Heart left ventricle (tissue), 16 donors: ENCODE data around the gene SRSF11. TPM values are rescaled to one million over a fixed set of nuclear protein-coding genes. Genes with fewer than 3 reads are reported as not detected.

Experiments used
- ATAC-seq, 4 donors: fragments of 200-7000 bp; cut with Tn5 transposase; one replicate each; pipeline ENCODE4 v1.9.1; 2020 to 2022; ENCODE audit warnings: moderate library complexity in 4 of 4, mild to moderate bottlenecking in 3 of 4, moderate number of reproducible peaks in 1 of 4
- DNase-seq, 5 donors: peaks; one replicate each; pipeline ENCODE4 v3.0.0-alpha.2; 2020
- H3K27ac ChIP-seq, 12 donors: fragments of 200-600 bp; sonication (generic) in 4 of 12; one replicate each; pipeline versions ENCODE4 v1.5.0 to v1.8.0; 2016 to 2022; ENCODE audit warnings: mild to moderate bottlenecking in 2 of 12
- H3K27me3 ChIP-seq, 9 donors: fragments of 200-600 bp; sonication (generic) in 2 of 9; one replicate each; pipeline versions ENCODE4 v1.5.1 to v1.8.0; 2016 to 2022; ENCODE audit warnings: mild to moderate bottlenecking in 3 of 9
- H3K36me3 ChIP-seq, 9 donors: fragments of 200-600 bp; sonication (generic) in 2 of 9; one replicate each; pipeline versions ENCODE4 v1.5.0 to v1.8.0; 2018 to 2022; ENCODE audit warnings: mild to moderate bottlenecking in 2 of 9
- H3K4me1 ChIP-seq, 12 donors: fragments of 200-600 bp; sonication (generic) in 4 of 12; one replicate each; pipeline versions ENCODE4 v1.5.0 to v1.8.0; 2016 to 2022; ENCODE audit warnings: mild to moderate bottlenecking in 3 of 12
- H3K4me3 ChIP-seq, 12 donors: fragments of 200-600 bp; sonication (generic) in 4 of 12; one replicate each; pipeline versions ENCODE4 v1.5.0 to v1.8.0; 2017 to 2022; ENCODE audit warnings: mild to moderate bottlenecking in 9 of 12, moderate library complexity in 4 of 12
- H3K9me3 ChIP-seq, 12 donors: fragments of 200-600 bp; sonication (generic) in 4 of 12; one replicate each; pipeline versions ENCODE4 v1.5.0 to v1.8.0; 2016 to 2022; ENCODE audit warnings: mild to moderate bottlenecking in 1 of 12
- POLR2A ChIP-seq, 2 donors: fragments of 450-650 bp; IDR thresholded peaks; one replicate each; pipeline ENCODE4 v1.6.1; 2017; ENCODE audit warnings: antibody characterized with exemption in 2 of 2, mild to moderate bottlenecking in 2 of 2, moderate library complexity in 2 of 2
- WGBS, 4 donors: extraction: QIAGEN DNeasy Blood & Tissue Kit in 2 of 4; methylation state at CpG; one replicate each; pipeline versions ENCODE4 v1.1.5 to v1.1.7; 2013 to 2018; 5-methylcytosine and 5-hydroxymethylcytosine counted together
- intact Hi-C, 10 donors: fragments of 100-400 bp; cut with DNase I; formaldehyde crosslinking; loops; one replicate each; pipeline versions ENCODE4 v1.11.1 to v1.14.2; 2022
- polyA plus RNA-seq, 2 donors: library from polyadenylated mRNA; stranded (reverse); fragments of 200-250 nt; gene quantifications; one replicate each; pipeline ENCODE4 v1.2.3, GENCODE V29; 2013
- total RNA-seq, 9 donors: library from RNA; depleted of rRNA in 2 of 9; stranded (reverse); fragments of >200 nt in 2 of 9; fragmentation: NEBNext Ultra II Directional in 3 of 9; extraction: Animal tissue kit (Norgen Biotek cat#: 25700) in 3 of 9; gene quantifications; one replicate each; pipeline versions ENCODE4 v1.1.0 to v1.2.4, GENCODE V29; 2016 to 2023
- TF ChIP-seq, protein P1 (sequence below), 12 donors: fragments of 200-600 bp; sonication (generic) in 4 of 12; IDR thresholded peaks; one replicate each; pipeline versions ENCODE4 v1.5.0 to v1.8.0; 2018 to 2022; ENCODE audit warnings: antibody characterized with exemption in 12 of 12, mild to moderate bottlenecking in 5 of 12
- donor health status: ischemic (EF 13 %, LVEDD 7.1; RV severe dilation, severe dysfunction).
- donor health status: healthy with polysubstance abuse.
- donor health status: DM: no; HTN: yes; CAD: no.
- donor health status: DM: no; HTN: no; CAD: no.
- donor health status: ischemic (EF 25% LVEDD 6.9; RV normal size, moderate dysfunction).
- donor health status: ischemic (EF 25% LVEDD 5.7; RV mildly dilated, moderate dysfunction).
- donor health status: healthy.
- donor health status: DM: yes; HTN: yes; CAD: no.
- donor health status: ischemic (EF 35%, LVEDD 5.7; RV mildly dilated, moderate dysfunction).
- donor health status: nonischemic (EF 11% LVEDD 7.7; RV severe dilation, severe dysfunction).
- donor health status: DM: yes; HTN: yes; CAD: no.
- donor health status: PGD.
- donor health status: ischemic (EF 29% LVEDD 5.4; RV normal size, mild dysfunction).
- donor health status: nonischemic (EF 23%, LVEDD 6.1; RV moderate dilation, normal function).

SRSF11 gene
- total and polyA plus RNA-seq, 11 donors = 27.9 to 73.2 (median 53.6) TPM

GRCh38 chr1:70220517-70221237, 503 bp upstream of the SRSF11 start:
- Histone ChIP-seq H3K9me3 (no peaks in the 10 kb centered on the region), H3K36me3 (peaks cover 0 to 46% (median 37%) of the 10 kb centered on the region in 9 donors), H3K27me3 (no peaks in the 10 kb centered on the region), H3K4me3 (peak overlapping the region; percentile 65 to 92 (median 83)), H3K27ac (peak overlapping the region; percentile 78 to 98 (median 94)), H3K4me1 (peaks cover 0 to 51% (median 41%) of the 10 kb centered on the region in 12 donors)
- ATAC-seq (no peak), DNase-seq (no peak)
- WGBS, 4 donors = 48 to 52% (median 50%) methylated on average over 17 of the region's 17 CpGs
- TF ChIP-seq, protein P1, sequence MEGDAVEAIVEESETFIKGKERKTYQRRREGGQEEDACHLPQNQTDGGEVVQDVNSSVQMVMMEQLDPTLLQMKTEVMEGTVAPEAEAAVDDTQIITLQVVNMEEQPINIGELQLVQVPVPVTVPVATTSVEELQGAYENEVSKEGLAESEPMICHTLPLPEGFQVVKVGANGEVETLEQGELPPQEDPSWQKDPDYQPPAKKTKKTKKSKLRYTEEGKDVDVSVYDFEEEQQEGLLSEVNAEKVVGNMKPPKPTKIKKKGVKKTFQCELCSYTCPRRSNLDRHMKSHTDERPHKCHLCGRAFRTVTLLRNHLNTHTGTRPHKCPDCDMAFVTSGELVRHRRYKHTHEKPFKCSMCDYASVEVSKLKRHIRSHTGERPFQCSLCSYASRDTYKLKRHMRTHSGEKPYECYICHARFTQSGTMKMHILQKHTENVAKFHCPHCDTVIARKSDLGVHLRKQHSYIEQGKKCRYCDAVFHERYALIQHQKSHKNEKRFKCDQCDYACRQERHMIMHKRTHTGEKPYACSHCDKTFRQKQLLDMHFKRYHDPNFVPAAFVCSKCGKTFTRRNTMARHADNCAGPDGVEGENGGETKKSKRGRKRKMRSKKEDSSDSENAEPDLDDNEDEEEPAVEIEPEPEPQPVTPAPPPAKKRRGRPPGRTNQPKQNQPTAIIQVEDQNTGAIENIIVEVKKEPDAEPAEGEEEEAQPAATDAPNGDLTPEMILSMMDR (IDR thresholded peaks at IDR 0.05) = no peak
- TF ChIP-seq POLR2A (IDR thresholded peaks at IDR 0.05) = no peak
- intact Hi-C loops = loop anchor here in 6 of 10 donors (1.0 to 10.0 kb wide), 5 partner anchors 15 to 194 kb away; partner anchors contain the start of genes ANKRD13C (in 5 of the 6), CTH (in 3 of the 6) and LRRC40 (in 2 of the 6)

GRCh38 chr1:70222716-70223235, 1.6 kb downstream of the SRSF11 start:
- peaks cover 0 to 68% (median 57%) of the 10 kb centered on the region in 12 donors for H3K4me1 ChIP-seq
- H3K9me3 ChIP-seq = no peaks in the 10 kb centered on the region
- TF ChIP-seq, protein P1 (IDR thresholded peaks at IDR 0.05) = no peak
- ATAC-seq (no peak), DNase-seq (no peak)
- peaks cover 0 to 43% (median 31%) of the 10 kb centered on the region in 9 donors for H3K36me3 ChIP-seq
- H3K27me3 ChIP-seq = no peaks in the 10 kb centered on the region
- peak overlapping the region in 9 of 12 donors; percentile 74 to 92 (median 86) for H3K4me3 ChIP-seq
- intact Hi-C loops = loop anchor here in 6 of 10 donors (2.0 to 10.0 kb wide), 5 partner anchors 18 to 192 kb away; partner anchors contain the start of genes ANKRD13C (in 5 of the 6), CTH (in 3 of the 6) and LRRC40 (in 1 of the 6)
- 29 to 36% (median 32%) methylated on average over 3 of the region's 3 CpGs for WGBS, 4 donors
- H3K27ac ChIP-seq = peak overlapping the region in 8 of 12 donors; percentile 94 to 98 (median 94)

DNA sequence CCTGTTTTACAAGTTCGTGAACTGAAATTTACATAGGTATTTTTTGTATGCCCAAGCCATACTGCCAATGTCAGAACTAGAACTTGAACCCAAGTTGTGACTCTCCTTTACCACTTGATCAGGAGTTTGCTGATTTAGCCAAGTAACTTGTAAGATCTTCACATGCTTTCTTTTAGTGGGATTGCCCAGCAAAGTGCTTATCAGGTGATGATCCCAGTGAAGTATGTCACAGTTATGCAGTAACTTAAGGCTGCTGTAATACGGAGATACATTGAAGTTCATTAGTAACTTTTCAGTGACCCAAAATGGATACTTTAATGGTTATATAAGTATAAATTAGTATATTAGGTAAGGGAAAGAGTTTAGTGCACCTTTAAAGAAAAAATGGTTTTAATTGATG, 3.8 kb downstream of the SRSF11 start:
- intact Hi-C loops = loop anchor here in 6 of 10 donors (5.0 to 10.0 kb wide), 4 partner anchors 127 to 190 kb away; partner anchors contain the start of genes ANKRD13C (in 5 of the 6) and CTH (in 3 of the 6)
- Histone ChIP-seq H3K27me3 (no peaks in the 10 kb centered on the region), H3K4me1 (peaks cover 0 to 69% (median 59%) of the 10 kb centered on the region in 12 donors), H3K9me3 (no peaks in the 10 kb centered on the region), H3K36me3 (peaks cover 0 to 64% (median 52%) of the 10 kb centered on the region in 9 donors), H3K4me3 (no peak overlapping the region), H3K27ac (no peak overlapping the region)
- TF ChIP-seq, protein P1 (IDR thresholded peaks at IDR 0.05) = no peak
- no peak for TF ChIP-seq POLR2A (IDR thresholded peaks at IDR 0.05)
- no peak for ATAC-seq
- no peak for DNase-seq
- 65 to 72% (median 71%) methylated on average over 2 of the region's 2 CpGs for WGBS, 4 donors

DNA sequence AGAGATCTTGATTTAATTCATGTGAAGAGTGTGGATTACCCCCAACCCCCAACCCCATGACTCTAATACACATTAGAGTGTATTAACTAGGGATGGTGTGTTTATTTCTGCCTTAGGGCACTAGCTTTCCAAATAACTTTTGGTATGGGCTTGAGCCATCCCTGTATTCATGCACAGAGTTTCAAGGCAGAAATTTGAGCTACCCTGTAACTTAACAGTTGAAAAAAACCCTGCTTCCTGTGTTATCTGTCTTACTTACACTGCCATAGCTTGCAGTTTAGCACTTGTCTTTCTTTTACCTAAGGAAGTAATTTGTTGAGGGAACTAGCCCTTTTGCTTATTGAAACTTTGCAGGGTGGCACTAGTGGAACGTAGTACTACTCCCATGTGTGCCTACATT, 6.3 kb downstream of the SRSF11 start:
- 20 to 36% (median 32%) methylated on average over 1 of the region's 1 CpG for WGBS, 4 donors
- H3K4me3 ChIP-seq = no peak overlapping the region
- H3K9me3 ChIP-seq = no peaks in the 10 kb centered on the region
- TF ChIP-seq, protein P1 (IDR thresholded peaks at IDR 0.05) = no peak
- TF ChIP-seq POLR2A (IDR thresholded peaks at IDR 0.05) = no peak
- intact Hi-C loops = loop anchor here in 5 of 10 donors (10.0 kb wide), 2 partner anchors 127 to 187 kb away; partner anchors contain the start of genes ANKRD13C (in 4 of the 5) and CTH (in 1 of the 5)
- no peak overlapping the region for H3K27ac ChIP-seq
- no peak for DNase-seq
- H3K36me3 ChIP-seq = peaks cover 0 to 89% (median 77%) of the 10 kb centered on the region in 9 donors
- no peak for ATAC-seq
- H3K4me1 ChIP-seq = peaks cover 0 to 56% (median 48%) of the 10 kb centered on the region in 12 donors
- no peaks in the 10 kb centered on the region for H3K27me3 ChIP-seq
